Common myeloid progenitor, CD34-positive (primary cell): ENCODE results near the gene DPP9.

ENCODE experiments used
- CTCF ChIA-PET: fragments of 350-600 bp; sonication (Branson Sonifier 250); formaldehyde crosslinking; loops from one replicate; lab custom pipeline; 2021; ENCODE audit warnings: antibody characterized with exemption; lab: Charles Lee
- POLR2A ChIA-PET: fragments of 350-600 bp; sonication (Branson Sonifier 250); formaldehyde crosslinking; loops from one replicate; lab custom pipeline; 2021; ENCODE audit warnings: antibody characterized with exemption; lab: Charles Lee
- DNase-seq, 3 donors: peaks; one replicate each; pipeline versions ENCODE4 v3.0.0 to v3.0.0-alpha.2; 2013
- H3K27ac ChIP-seq, 2 experiments: 1 replicate in 1 of 2; 2 replicates in 1 of 2; pipeline ENCODE4 v1.7.0; 2013; ENCODE audit warnings: inconsistent platforms in 2 of 2, low read length in 2 of 2, mild to moderate bottlenecking in 2 of 2, low read depth in 1 of 2, moderate library complexity in 1 of 2; ENCODE audit not compliant: severe bottlenecking in 2 of 2, insufficient read depth in 1 of 2, poor library complexity in 1 of 2
- H3K27me3 ChIP-seq, 5 experiments: replicated peaks in 2 of 5; 1 replicate in 3 of 5; 2 replicates in 2 of 5; pipeline versions ENCODE4 v1.6.1 to v1.7.0; 2013; ENCODE audit warnings: low read length in 4 of 5, mild to moderate bottlenecking in 2 of 5, moderate library complexity in 2 of 5, inconsistent platforms in 1 of 5; ENCODE audit not compliant: insufficient read depth in 5 of 5, control insufficient read depth in 4 of 5
- H3K36me3 ChIP-seq, 4 experiments: 1 replicate in 2 of 4; 2 replicates in 2 of 4; pipeline versions ENCODE4 v1.6.1 to v1.7.0; 2013; ENCODE audit warnings: low read length in 3 of 4, control low read depth in 1 of 4, mild to moderate bottlenecking in 1 of 4; ENCODE audit not compliant: control insufficient read depth in 4 of 4, insufficient read depth in 4 of 4
- H3K4me1 ChIP-seq, 4 experiments: 1 replicate in 3 of 4; 2 replicates in 1 of 4; pipeline versions ENCODE4 v1.6.1 to v1.7.1; 2013; ENCODE audit warnings: low read length in 3 of 4, mild to moderate bottlenecking in 3 of 4, control low read depth in 1 of 4, inconsistent platforms in 1 of 4, moderate library complexity in 1 of 4; ENCODE audit not compliant: control insufficient read depth in 4 of 4, insufficient read depth in 4 of 4; ENCODE audit errors: control extremely low read depth in 1 of 4
- H3K4me3 ChIP-seq, 7 experiments: 1 replicate in 4 of 7; 2 replicates in 3 of 7; pipeline versions ENCODE4 v1.5.1 to v1.7.0; 2013; ENCODE audit warnings: mild to moderate bottlenecking in 7 of 7, low read length in 6 of 7, moderate library complexity in 6 of 7, inconsistent platforms in 2 of 7, low read depth in 2 of 7, control low read depth in 1 of 7; ENCODE audit not compliant: insufficient read depth in 4 of 7, control insufficient read depth in 1 of 7; ENCODE audit errors: extremely low read depth in 1 of 7
- H3K9me3 ChIP-seq, 5 experiments: 1 replicate in 4 of 5; 2 replicates in 1 of 5; pipeline versions ENCODE4 v1.6.1 to v1.7.1; 2013; ENCODE audit warnings: low read length in 4 of 5, mild to moderate bottlenecking in 2 of 5, inconsistent platforms in 1 of 5, low read depth in 1 of 5, moderate library complexity in 1 of 5; ENCODE audit not compliant: control insufficient read depth in 4 of 5, insufficient read depth in 2 of 5; ENCODE audit errors: control extremely low read depth in 1 of 5
- WGBS: methylation state at CpG from one replicate; pipeline ENCODE4 v1.1.5; 2013; ENCODE audit not compliant: insufficient coverage; 5-methylcytosine and 5-hydroxymethylcytosine counted together

The DPP9 gene

DNA sequence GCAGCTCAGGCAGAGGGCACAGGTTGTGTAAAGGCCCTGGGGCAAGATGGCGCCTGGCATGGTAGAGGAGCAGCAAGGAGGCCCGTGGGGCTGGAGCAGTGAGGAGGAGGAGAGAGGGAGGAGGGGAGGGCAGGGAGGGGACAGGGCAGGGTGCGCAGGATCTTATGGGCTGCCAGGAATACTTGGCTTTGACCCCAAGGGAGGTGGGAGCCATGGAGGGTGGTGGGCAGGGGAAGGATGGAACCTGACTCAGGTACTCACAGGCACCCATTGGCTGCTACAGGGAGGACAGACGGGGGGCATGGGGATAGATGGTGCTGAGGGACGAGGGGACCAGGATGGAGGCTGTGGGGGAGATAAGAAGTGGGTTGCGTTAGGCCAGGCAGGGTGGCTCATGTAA, 81.0 kb downstream of the DPP9 start:
- ChIA-PET POLR2A (no interaction called here), CTCF (no interaction called here)
- DNase-seq: no peak
- no peak overlapping the region for H3K4me3 ChIP-seq
- H3K4me1 ChIP-seq: peaks cover 0 to 31% (median 30%) of the 10 kb centered on the region in 4 experiments
- 100% methylated on average over 3 of the region's 6 CpGs for WGBS
- peaks cover 0 to 7% (median 2%) of the 10 kb centered on the region in 4 experiments for H3K36me3 ChIP-seq
- H3K27ac ChIP-seq: no peak overlapping the region
- H3K9me3 ChIP-seq: no peaks in the 10 kb centered on the region
- no peaks in the 10 kb centered on the region for H3K27me3 ChIP-seq

DNA sequence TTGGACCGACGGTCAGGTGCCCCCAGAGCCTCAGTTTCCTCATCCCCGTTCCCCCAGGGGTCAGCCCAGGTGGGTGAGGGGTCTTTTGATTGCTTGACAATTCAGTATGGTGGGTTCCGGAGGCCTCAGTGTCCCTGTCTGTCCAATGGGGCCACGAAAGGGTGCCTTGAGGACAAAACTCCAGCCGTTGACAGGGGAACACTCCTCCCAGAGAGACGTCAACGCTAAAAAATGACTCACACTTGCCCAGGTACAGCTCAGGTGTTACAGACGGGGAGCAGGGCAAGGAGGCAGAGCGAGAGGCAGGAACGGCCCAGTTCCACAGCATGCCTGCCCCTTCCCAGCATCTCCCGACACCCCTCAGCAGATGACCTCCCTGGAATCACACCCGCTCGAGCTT, 82.5 kb downstream of the DPP9 start:
- Histone ChIP-seq H3K9me3 (no peaks in the 10 kb centered on the region), H3K27ac (peak overlapping the region in 1 of 2 experiments; percentile 91), H3K4me3 (no peak overlapping the region), H3K36me3 (peaks cover 0 to 4% (median under 1%) of the 10 kb centered on the region in 4 experiments), H3K4me1 (peaks cover 0 to 45% (median 38%) of the 10 kb centered on the region in 4 experiments), H3K27me3 (no peaks in the 10 kb centered on the region)
- POLR2A ChIA-PET: no interaction called here
- WGBS: 89% methylated on average over 11 of the region's 14 CpGs
- CTCF ChIA-PET: interaction anchor here (1.0 kb wide), 1 partner anchor 13 kb away, joined by 3 read pairs; no protein-coding TSS in a partner anchor
- no peak for DNase-seq

DNA sequence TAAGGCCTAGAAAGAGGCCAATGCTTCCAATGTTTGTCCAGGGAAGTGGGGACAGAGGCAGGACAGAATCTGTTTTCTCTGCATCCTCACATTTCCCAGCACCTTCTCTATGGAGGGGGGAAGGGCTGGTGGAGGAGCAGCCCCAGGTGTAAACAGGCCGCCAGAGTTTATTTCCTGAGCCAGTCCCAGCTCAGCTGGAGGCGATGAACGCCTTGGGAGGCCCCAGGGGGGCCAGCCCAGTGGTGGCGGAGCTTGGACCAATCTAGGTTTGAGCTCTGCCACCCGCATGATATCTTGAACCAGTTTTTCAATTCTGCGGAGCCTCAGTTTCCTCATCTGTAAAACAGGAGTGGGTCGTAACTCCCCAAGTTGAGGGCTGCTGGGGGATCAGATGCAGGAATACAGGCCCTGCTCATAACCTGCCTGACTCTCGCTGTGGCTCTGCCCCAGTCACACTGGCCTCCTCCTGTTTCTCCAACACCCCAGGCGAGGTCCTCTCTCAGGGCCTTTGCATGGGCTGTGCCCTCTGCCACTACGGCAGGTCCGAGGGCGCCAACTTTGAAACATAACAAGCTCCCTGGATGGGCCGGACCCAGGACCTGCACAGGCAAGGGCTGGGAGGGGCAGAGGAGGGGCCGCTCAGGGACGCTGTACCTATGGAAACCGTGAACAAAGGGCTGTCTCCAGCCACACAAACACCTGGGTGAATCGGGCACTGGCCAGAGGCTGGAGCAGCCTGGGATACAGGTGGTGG, 83.2 kb downstream of the DPP9 start:
- ChIA-PET CTCF (interaction anchor here (1.0 kb wide), 1 partner anchor 14 kb away, joined by 4 read pairs; no protein-coding TSS in a partner anchor), POLR2A (no interaction called here)
- no peak for DNase-seq
- WGBS: 67% methylated on average over 11 of the region's 17 CpGs
- Histone ChIP-seq H3K9me3 (no peaks in the 10 kb centered on the region), H3K36me3 (peaks cover 0 to 2% (median 0%) of the 10 kb centered on the region in 4 experiments), H3K4me3 (peak overlapping the region in 6 of 7 experiments; percentile 93 to 100 (median 96)), H3K27ac (peak overlapping the region; percentile 74 to 91), H3K4me1 (peaks cover 0 to 52% (median 43%) of the 10 kb centered on the region in 4 experiments), H3K27me3 (no peaks in the 10 kb centered on the region)

DNA sequence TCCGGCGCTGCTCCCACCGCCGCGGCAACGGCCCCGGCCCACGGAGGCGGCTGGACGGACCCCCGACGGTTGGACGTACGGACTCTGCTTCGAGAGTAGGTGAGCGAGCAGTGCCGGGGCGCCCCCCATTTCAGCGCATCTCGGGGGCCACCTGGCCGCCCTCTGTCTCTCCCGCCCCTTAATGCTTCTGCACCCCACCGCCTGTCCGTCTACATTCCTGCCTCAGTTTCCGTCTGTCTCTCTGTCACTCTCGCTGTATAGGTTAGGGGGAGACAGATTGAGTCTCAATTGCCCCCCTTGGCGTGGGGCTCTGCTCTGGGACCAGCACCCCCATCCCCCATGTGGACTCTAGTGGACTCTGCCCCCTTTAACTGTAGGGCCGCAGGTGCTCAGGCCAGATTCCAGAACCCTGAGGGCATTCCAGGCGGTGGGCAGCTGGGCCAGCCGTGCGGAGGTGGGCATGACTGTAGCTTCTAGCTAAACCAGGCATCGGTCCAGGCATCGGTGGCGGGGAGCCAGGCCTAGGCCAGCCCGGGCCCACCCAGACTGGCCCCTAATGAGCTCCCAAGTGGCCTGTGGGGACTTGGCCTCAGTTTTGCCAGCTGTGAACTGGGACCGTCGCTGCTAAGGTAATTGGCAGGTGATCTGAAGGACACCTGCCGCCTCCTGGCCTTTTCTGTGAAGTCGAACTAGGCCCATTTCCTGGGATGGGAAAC, 84.0 kb downstream of the DPP9 start:
- H3K9me3 ChIP-seq: no peaks in the 10 kb centered on the region
- no peaks in the 10 kb centered on the region for H3K27me3 ChIP-seq
- ChIA-PET CTCF (interaction anchor here (0.6 to 1.0 kb wide), 2 partner anchors 11 to 15 kb away, joined by 3 to 4 read pairs; no protein-coding TSS in a partner anchor), POLR2A (interaction anchor here (0.7 kb wide), 1 partner anchor 46 kb away, joined by 3 read pairs; no protein-coding TSS in a partner anchor)
- 5% methylated on average over 34 of the region's 39 CpGs for WGBS
- H3K4me3 ChIP-seq: peak overlapping the region; percentile 69 to 100 (median 95)
- H3K4me1 ChIP-seq: peaks cover 0 to 59% (median 48%) of the 10 kb centered on the region in 4 experiments
- DNase-seq: no peak
- H3K27ac ChIP-seq: peak overlapping the region; percentile 74 to 91
- peaks cover 0 to 2% (median 0%) of the 10 kb centered on the region in 4 experiments for H3K36me3 ChIP-seq

DNA sequence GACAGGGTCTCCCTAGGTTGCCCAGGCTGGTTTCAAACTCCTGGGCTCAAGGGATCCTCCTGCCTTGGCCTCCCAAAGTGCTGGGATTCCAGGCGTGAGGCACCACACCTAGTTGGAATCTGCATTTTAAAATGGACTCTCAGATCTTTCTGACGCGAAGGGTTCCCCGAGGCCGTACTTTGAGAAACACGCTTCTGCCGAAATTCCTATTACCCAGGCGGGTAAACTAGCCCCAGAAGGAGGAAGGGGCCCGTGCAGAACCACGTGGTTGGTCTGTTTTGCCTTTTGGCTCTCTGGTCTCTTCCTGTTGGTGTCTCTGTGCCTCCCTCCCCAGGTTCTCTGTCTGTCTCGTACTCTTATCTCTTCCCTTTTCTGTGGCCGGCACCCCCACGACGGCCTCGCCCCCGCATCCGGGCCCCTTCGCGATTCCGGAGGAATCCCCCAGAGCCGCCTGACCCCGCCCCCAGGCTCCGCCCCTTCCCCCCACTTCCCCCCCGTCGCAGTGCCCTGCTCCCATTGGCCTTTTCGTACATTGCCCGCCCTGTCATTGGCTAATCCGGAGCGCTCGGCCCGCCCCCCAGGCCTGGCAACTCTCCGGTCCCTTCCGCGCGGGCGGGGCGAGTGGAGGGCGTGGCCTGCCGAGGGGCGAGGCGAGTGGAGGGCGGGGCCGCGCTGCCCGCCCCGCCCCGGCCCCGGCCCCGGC, 84.7 kb downstream of the DPP9 start, which contains the start of gene TNFAIP8L1:
Gene TNFAIP8L1 (plus strand): TSS at position 689 of the 703 bp plus-strand sequence. CDS start 12,354 bp downstream, outside the sequence.
- CTCF ChIA-PET: interaction anchor here (0.6 to 3.4 kb wide), 5 partner anchors 12 to 79 kb away, joined by 3 to 36 read pairs (median 3); partner anchors contain the start of gene SEMA6B

DNA sequence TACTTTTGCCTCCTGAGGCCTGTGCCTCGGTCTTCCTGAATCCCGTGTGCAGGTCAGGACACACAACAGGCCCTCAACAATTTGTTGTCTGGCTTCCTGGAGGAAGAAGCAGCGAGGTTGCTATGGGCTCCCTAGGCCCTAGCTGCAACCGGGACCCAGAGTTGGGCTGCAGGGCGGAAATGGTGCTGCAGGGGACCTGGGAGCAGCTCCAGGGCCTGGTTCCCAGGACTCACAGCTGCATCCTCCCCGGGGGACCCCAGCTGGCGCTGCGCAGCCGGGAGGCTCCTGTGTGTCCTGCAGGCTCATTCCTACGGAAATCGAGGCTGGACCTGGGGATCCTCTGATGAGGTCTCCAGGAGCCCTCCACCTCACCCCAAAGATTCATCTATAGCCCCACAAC, 85.3 kb downstream of the DPP9 start:
- DNase-seq: no peak
- H3K36me3 ChIP-seq: peaks cover 0 to under 1% (median 0%) of the 10 kb centered on the region in 4 experiments
- H3K27me3 ChIP-seq: no peaks in the 10 kb centered on the region
- CTCF ChIA-PET: interaction anchor here (1.0 to 3.4 kb wide), 8 partner anchors 41 to 79 kb away, joined by 3 to 46 read pairs (median 10); partner anchors contain the start of gene SEMA6B
- WGBS: 74% methylated on average over 5 of the region's 11 CpGs
- POLR2A ChIA-PET: no interaction called here
- peak overlapping the region in 1 of 2 experiments; percentile 74 for H3K27ac ChIP-seq
- peaks cover 0 to 73% (median 59%) of the 10 kb centered on the region in 4 experiments for H3K4me1 ChIP-seq
- H3K4me3 ChIP-seq: peak overlapping the region in 2 of 7 experiments; percentile 7 to 13
- no peaks in the 10 kb centered on the region for H3K9me3 ChIP-seq

More for the DNA sequence above, 84.7 kb downstream of the DPP9 start, which contains the start of gene TNFAIP8L1:
- Histone ChIP-seq H3K9me3 (no peaks in the 10 kb centered on the region), H3K27ac (peak within 1 kb of the TSS; percentile 74 to 91), H3K27me3 (no peaks in the 10 kb centered on the region), H3K4me3 (peak within 1 kb of the TSS; percentile 69 to 100 (median 95)), H3K4me1 (peaks cover 0 to 66% (median 54%) of the 10 kb centered on the region in 4 experiments), H3K36me3 (peaks cover 0 to 2% (median 0%) of the 10 kb centered on the region in 4 experiments)
- DNase-seq: peak; percentile 96 to 99 (median 98)
- POLR2A ChIA-PET: interaction anchor here (0.7 kb wide), 1 partner anchor 46 kb away, joined by 3 read pairs; no protein-coding TSS in a partner anchor
- 0% methylated on average over 16 of the region's 49 CpGs for WGBS
